OCI-LY3 (cell line): ENCODE measurements around the gene MTCL1.

Source experiments
- EZH2phosphoT487 ChIP-seq: fragments of 200-600 bp; shearing (Covaris generic); IDR thresholded peaks from 2 replicates; pipeline ENCODE4 v1.6.1; 2018; ENCODE audit warnings: antibody characterized with exemption, mixed run types, low read depth
- TF ChIP-seq, protein P1 (sequence below): fragments of 200-600, 300-600 bp; sonication (generic); IDR thresholded peaks from 2 replicates; pipeline ENCODE4 v1.5.1; 2014; ENCODE audit warnings: antibody characterized with exemption, low read length, low read depth

DNA sequence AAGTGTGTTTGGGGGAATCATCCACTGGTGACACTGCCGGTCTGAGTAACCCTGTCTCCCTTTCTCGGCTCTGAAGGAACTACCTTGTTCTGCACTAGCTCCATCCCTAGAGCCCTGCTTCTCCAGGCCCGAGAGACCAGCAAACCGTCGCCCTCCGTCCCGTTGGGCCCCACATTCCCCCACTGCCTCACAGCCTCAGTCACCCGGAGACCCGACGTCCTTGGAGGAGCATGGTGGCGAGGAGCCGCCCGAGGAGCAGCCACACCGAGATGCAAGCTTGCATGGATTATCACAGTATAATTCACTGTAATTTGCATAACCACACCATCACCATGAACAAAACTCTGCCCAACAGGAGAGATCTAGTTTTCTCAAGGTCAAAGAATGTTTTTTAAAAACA is 126.2 kb downstream of the MTCL1 start:
- TF ChIP-seq, protein P1, sequence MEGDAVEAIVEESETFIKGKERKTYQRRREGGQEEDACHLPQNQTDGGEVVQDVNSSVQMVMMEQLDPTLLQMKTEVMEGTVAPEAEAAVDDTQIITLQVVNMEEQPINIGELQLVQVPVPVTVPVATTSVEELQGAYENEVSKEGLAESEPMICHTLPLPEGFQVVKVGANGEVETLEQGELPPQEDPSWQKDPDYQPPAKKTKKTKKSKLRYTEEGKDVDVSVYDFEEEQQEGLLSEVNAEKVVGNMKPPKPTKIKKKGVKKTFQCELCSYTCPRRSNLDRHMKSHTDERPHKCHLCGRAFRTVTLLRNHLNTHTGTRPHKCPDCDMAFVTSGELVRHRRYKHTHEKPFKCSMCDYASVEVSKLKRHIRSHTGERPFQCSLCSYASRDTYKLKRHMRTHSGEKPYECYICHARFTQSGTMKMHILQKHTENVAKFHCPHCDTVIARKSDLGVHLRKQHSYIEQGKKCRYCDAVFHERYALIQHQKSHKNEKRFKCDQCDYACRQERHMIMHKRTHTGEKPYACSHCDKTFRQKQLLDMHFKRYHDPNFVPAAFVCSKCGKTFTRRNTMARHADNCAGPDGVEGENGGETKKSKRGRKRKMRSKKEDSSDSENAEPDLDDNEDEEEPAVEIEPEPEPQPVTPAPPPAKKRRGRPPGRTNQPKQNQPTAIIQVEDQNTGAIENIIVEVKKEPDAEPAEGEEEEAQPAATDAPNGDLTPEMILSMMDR: no peak
- no peak for TF ChIP-seq EZH2phosphoT487
